H1 (cell line): Measurements from ENCODE around the gene MAGEA8. TPM values are rescaled to one million over a fixed set of nuclear protein-coding genes. Genes with fewer than 3 reads are reported as not detected.

Experiments
- polyA plus RNA-seq, 7 experiments: library from polyadenylated mRNA; depleted of rRNA in 3 of 7; stranded (reverse) in 5 of 7; unstranded in 2 of 7; fragments of >200 nt in 5 of 7; fragments of 200-250 nt in 2 of 7; gene quantifications; 1 replicate in 5 of 7; 2 replicates in 1 of 7; 4 replicates in 1 of 7; pipeline versions ENCODE4 v1.2.1 to v1.2.3, GENCODE V29; 2011 to 2013; ENCODE audit warnings: missing spikeins in 2 of 7, mixed read lengths in 2 of 7
- total RNA-seq: library from RNA; stranded (reverse); fragmentation: NEBNext Ultra II Directional; extraction: Animal tissue kit (Norgen Biotek cat#: 25700); gene quantifications from 2 replicates; pipeline ENCODE4 v1.2.1, GENCODE V29; 2021

Gene MAGEA8
- total and polyA plus RNA-seq, 2 of the 8 experiments (the other 6 are each of a cell fraction or from before 2014, with no cell fraction given) = not detected

Other genes starting within 250 kb of the MAGEA8 start
- 15.0 and 20.8 TPM in 2 replicates for gene TMEM185A, start 249.4 kb upstream of the MAGEA8 start, total RNA-seq
- 20.8 and 26.5 TPM in 2 replicates for gene TMEM185A, start 249.4 kb upstream of the MAGEA8 start, polyA plus RNA-seq (2011; rRNA removed)
- gene MAGEA11, start 169.1 kb upstream of the MAGEA8 start, total RNA-seq = not detected in 2 replicates
- gene MAGEA11, start 169.1 kb upstream of the MAGEA8 start, polyA plus RNA-seq (2011; rRNA removed) = not detected in 2 replicates
- 0.63 TPM in 2 replicates for gene HSFX1, start 107.1 kb upstream of the MAGEA8 start, total RNA-seq
- gene HSFX1, start 107.1 kb upstream of the MAGEA8 start, polyA plus RNA-seq (2011; rRNA removed) = 0.42 and 0.60 TPM in 2 replicates
- gene MAGEA9, start 99.3 kb upstream of the MAGEA8 start, total RNA-seq = not detected in 2 replicates
- not detected in 2 replicates for gene MAGEA9, start 99.3 kb upstream of the MAGEA8 start, polyA plus RNA-seq (2011; rRNA removed)
- gene HSFX4, start 48.4 kb downstream of the MAGEA8 start, total RNA-seq = not detected in 2 replicates
- not detected in 2 replicates for gene HSFX4, start 48.4 kb downstream of the MAGEA8 start, polyA plus RNA-seq (2011; rRNA removed)
- gene EOLA2, start 57.3 kb downstream of the MAGEA8 start, total RNA-seq = 22.5 and 25.5 TPM in 2 replicates
- 19.0 and 25.5 TPM in 2 replicates for gene EOLA2, start 57.3 kb downstream of the MAGEA8 start, polyA plus RNA-seq (2011; rRNA removed)